WTC11 (cell line): ENCODE results near the gene CNTNAP2.

Experiments
- CREB1 ChIP-seq: sonication (generic); formaldehyde crosslinking; IDR thresholded peaks from 2 replicates; pipeline ENCODE4 v1.8.0; 2023; ENCODE audit warnings: mild to moderate bottlenecking, missing genetic modification reagents
- SOX15 ChIP-seq: fragments of 250-450 bp; sonication (Bioruptor Pico); IDR thresholded peaks from 2 replicates; pipeline ENCODE4 v1.9.0; 2021; ENCODE audit warnings: mild to moderate bottlenecking
- ZBTB21 ChIP-seq: sonication (generic); formaldehyde crosslinking; IDR thresholded peaks from 2 replicates; pipeline ENCODE4 v1.8.1; 2023; ENCODE audit warnings: mild to moderate bottlenecking, missing genetic modification reagents, borderline replicate concordance
- ZNF138 ChIP-seq: sonication (generic); formaldehyde crosslinking; conservative IDR thresholded peaks from 2 replicates; pipeline ENCODE4 v1.8.1; 2022; ENCODE audit warnings: mild to moderate bottlenecking, moderate library complexity, missing genetic modification reagents
- ZNF263 ChIP-seq: sonication (generic); formaldehyde crosslinking; IDR thresholded peaks from 2 replicates; pipeline ENCODE4 v1.8.1; 2022; ENCODE audit warnings: low read depth, mild to moderate bottlenecking, moderate library complexity, missing genetic modification reagents
- TF ChIP-seq, protein P1 (sequence below): fragments of 200-600 bp; IDR thresholded peaks from 2 replicates; pipeline ENCODE4 v1.8.0; 2022; ENCODE audit warnings: antibody characterized with exemption
- TF ChIP-seq, protein P2 (sequence below): sonication (generic); formaldehyde crosslinking; IDR thresholded peaks from 2 replicates; pipeline ENCODE4 v1.8.1; 2022; ENCODE audit warnings: missing genetic modification reagents, borderline replicate concordance
- TF ChIP-seq, protein P3 (sequence below): sonication (generic); formaldehyde crosslinking; IDR thresholded peaks from 2 replicates; pipeline ENCODE4 v1.8.1; 2023; ENCODE audit warnings: mild to moderate bottlenecking, missing genetic modification reagents, moderate library complexity
- TF ChIP-seq, protein P4 (sequence below): sonication (generic); formaldehyde crosslinking; conservative IDR thresholded peaks from 2 replicates; pipeline ENCODE4 v1.8.1; 2023; ENCODE audit warnings: mild to moderate bottlenecking, low read depth, missing genetic modification reagents, moderate library complexity
- TF ChIP-seq, protein P5 (sequence below): sonication (generic); formaldehyde crosslinking; IDR thresholded peaks from 2 replicates; pipeline ENCODE4 v1.8.0; 2022; ENCODE audit warnings: mild to moderate bottlenecking, missing genetic modification reagents

DNA sequence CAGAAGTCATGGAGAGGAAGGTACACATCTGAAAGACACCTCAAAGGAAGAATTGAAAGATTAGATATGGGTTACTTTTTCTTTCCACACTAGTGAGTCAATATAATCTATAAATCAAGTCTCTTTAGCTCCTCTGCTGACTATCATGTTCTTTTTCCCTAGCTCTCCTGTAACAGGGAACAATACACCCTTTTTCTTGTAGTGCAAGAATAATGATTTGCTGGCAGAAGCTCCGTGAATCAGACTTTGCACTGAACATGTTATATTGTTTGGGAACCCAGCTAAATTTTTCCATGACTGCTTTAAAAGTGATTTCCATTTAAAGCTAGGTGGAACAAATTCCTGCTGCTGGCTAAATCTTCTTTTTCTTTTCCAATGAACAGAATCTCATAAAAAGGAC lies 1717.4 kb downstream of the CNTNAP2 start:
- TF ChIP-seq, protein P1, sequence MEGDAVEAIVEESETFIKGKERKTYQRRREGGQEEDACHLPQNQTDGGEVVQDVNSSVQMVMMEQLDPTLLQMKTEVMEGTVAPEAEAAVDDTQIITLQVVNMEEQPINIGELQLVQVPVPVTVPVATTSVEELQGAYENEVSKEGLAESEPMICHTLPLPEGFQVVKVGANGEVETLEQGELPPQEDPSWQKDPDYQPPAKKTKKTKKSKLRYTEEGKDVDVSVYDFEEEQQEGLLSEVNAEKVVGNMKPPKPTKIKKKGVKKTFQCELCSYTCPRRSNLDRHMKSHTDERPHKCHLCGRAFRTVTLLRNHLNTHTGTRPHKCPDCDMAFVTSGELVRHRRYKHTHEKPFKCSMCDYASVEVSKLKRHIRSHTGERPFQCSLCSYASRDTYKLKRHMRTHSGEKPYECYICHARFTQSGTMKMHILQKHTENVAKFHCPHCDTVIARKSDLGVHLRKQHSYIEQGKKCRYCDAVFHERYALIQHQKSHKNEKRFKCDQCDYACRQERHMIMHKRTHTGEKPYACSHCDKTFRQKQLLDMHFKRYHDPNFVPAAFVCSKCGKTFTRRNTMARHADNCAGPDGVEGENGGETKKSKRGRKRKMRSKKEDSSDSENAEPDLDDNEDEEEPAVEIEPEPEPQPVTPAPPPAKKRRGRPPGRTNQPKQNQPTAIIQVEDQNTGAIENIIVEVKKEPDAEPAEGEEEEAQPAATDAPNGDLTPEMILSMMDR, result no peak
- TF ChIP-seq CREB1 (CRISPR knock-in tag) (no peak), ZNF138 (no peak), ZNF263 (no peak), ZBTB21 (CRISPR knock-in tag) (no peak), SOX15 (CRISPR knock-in tag) (no peak)
- TF ChIP-seq, protein P2, sequence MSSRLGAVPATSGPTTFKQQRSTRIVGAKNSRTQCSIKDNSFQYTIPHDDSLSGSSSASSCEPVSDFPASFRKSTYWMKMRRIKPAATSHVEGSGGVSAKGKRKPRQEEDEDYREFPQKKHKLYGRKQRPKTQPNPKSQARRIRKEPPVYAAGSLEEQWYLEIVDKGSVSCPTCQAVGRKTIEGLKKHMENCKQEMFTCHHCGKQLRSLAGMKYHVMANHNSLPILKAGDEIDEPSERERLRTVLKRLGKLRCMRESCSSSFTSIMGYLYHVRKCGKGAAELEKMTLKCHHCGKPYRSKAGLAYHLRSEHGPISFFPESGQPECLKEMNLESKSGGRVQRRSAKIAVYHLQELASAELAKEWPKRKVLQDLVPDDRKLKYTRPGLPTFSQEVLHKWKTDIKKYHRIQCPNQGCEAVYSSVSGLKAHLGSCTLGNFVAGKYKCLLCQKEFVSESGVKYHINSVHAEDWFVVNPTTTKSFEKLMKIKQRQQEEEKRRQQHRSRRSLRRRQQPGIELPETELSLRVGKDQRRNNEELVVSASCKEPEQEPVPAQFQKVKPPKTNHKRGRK (CRISPR knock-in tag), result no peak
- TF ChIP-seq, protein P3, sequence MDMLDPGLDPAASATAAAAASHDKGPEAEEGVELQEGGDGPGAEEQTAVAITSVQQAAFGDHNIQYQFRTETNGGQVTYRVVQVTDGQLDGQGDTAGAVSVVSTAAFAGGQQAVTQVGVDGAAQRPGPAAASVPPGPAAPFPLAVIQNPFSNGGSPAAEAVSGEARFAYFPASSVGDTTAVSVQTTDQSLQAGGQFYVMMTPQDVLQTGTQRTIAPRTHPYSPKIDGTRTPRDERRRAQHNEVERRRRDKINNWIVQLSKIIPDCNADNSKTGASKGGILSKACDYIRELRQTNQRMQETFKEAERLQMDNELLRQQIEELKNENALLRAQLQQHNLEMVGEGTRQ (CRISPR knock-in tag), result no peak
- TF ChIP-seq, protein P4, sequence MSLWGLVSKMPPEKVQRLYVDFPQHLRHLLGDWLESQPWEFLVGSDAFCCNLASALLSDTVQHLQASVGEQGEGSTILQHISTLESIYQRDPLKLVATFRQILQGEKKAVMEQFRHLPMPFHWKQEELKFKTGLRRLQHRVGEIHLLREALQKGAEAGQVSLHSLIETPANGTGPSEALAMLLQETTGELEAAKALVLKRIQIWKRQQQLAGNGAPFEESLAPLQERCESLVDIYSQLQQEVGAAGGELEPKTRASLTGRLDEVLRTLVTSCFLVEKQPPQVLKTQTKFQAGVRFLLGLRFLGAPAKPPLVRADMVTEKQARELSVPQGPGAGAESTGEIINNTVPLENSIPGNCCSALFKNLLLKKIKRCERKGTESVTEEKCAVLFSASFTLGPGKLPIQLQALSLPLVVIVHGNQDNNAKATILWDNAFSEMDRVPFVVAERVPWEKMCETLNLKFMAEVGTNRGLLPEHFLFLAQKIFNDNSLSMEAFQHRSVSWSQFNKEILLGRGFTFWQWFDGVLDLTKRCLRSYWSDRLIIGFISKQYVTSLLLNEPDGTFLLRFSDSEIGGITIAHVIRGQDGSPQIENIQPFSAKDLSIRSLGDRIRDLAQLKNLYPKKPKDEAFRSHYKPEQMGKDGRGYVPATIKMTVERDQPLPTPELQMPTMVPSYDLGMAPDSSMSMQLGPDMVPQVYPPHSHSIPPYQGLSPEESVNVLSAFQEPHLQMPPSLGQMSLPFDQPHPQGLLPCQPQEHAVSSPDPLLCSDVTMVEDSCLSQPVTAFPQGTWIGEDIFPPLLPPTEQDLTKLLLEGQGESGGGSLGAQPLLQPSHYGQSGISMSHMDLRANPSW (CRISPR knock-in tag), result no peak
- TF ChIP-seq, protein P5, sequence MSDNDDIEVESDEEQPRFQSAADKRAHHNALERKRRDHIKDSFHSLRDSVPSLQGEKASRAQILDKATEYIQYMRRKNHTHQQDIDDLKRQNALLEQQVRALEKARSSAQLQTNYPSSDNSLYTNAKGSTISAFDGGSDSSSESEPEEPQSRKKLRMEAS (CRISPR knock-in tag), result no peak
